ENCODE results near the gene DOCK3.
"Not testable (repeated sequence)": the region's sequence is repeated elsewhere in the genome, so short reads cannot be mapped to it uniquely, and the experiment has no call there.

Gene DOCK3

GRCh38 chr3:50790894-50791293, 116.2 kb downstream of the DOCK3 start:
- not testable (repeated sequence) for DNase-seq (ENCODE audit: low read depth in 4 of 4, low spot score in 1 of 4)

DNA sequence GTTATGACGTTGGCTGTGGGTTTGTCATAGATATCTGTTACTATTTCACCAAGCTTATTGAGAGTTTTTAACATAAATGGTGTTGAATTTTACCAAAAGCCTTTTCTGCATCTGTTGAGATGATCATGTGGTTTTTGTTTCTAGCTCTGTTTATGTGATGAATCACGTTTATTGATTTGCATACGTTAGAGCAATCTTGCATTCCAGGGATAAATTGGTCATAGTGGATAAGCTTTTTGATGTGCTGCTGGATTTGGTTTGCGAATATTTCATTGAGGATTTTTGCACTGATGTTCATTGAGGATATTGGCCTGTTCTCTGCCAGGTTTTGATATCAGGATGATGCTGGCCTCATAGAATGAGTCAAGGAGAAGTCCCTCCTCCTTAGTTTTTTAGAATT, 117.8 kb downstream of the DOCK3 start:
- DNase-seq (ENCODE audit: low read depth in 4 of 4, low spot score in 1 of 4): no peak

DNA sequence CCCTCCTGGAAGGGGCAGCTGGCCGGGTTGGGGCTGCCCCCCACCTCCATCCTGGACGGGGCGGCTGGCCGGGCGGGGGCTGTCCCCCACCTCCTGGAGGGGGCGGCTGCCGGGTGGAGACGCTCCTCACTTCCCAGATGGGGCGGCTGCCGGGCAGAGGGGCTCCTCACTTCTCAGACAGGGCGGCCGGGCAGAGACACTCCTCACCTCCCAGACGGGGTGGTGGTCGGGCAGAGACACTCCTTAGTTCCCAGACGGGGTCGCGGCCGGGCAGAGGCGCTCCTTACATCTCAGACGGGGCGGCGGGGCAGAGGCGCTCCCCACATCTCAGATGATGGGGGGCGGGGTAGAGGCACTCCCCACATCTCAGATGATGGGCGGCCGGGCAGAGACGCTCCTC, 129.1 kb downstream of the DOCK3 start:
- not testable (repeated sequence) for DNase-seq (ENCODE audit: low read depth in 4 of 4, low spot score in 1 of 4)

DNA sequence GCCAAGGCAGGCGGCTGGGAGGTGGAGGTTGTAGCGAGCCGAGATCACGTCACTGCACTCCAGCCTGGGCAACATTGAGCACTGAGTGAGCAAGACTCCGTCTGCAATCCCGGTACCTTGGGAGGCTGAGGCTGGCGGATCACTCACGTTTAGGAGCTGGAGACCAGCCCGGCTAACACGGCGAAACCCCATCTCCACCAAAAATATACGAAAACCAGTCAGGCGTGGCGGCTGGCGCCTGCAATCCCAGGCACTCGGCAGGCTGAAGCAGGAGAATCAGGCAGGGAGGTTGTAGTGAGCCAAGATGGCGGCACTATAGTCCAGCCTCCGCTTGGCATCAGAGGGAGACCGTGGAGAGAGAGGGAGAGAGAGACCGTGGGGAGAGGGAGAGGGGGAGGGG, 129.6 kb downstream of the DOCK3 start:
- DNase-seq (ENCODE audit: low read depth in 4 of 4, low spot score in 1 of 4): not testable (repeated sequence)

DNA sequence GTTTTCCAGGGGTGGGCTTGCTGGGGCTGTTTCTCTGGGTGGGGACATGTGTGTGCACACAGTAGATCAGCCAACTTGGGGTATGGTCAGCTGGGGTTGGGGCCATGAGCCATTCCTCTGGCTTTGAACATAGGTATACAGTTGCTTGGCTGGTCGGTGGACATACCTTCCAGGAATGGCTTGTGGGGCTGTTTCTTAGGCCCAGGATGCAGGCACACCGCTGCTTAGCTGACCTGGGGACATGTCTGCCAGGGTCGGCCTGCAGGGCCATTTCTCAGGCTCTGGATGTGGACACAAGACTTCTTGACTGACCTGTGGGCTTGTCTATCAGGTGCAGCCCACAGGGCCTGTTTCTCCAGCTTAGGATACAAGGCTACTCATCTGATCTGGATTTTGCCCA, 130.6 kb downstream of the DOCK3 start:
- no peak for DNase-seq (ENCODE audit: low read depth in 4 of 4, low spot score in 1 of 4)

GRCh38 chr3:50806031-50806430, 131.3 kb downstream of the DOCK3 start:
- no peak for DNase-seq (ENCODE audit: low read depth in 4 of 4, low spot score in 1 of 4)

DNA sequence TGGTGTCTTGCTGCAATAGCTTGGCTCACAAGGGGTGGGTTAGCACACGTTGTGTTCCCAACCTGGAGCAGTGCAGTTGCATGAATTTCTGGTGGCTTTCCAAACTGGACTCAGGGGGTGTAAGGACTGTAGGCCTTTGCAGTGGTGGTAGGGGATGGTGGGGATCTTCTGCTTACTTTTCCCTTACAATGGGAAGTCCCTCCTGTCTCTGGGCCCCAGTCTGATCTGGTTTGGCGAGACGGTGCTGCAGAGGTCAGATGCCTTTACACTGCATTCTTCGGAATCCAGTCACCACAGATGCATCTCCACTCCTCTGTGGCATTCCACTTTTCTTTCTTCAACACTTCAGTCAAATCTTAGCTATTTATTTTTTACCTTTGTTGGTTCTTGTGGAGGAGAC, 132.1 kb downstream of the DOCK3 start:
- DNase-seq (ENCODE audit: low read depth in 4 of 4, low spot score in 1 of 4): no peak

DNA sequence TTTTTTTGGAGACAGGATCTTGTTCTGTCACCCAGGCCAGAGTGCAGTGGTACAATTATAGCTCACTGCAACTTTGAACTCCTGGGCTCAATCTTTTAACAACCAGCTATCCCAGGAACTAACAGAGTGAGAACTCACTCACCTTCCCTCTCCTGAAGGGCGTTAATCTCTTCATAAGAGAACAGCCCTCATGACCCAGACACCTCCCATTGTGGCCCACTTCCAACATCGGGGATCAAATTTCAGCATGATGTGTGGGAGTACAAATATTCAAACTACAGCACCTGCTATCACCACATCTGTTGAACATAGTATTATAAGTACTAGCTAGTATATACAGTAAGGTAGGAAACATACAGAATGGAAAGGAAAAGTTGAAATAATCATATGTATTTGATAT, 132.5 kb downstream of the DOCK3 start:
- no peak for DNase-seq (ENCODE audit: low read depth in 4 of 4, low spot score in 1 of 4)

DNA sequence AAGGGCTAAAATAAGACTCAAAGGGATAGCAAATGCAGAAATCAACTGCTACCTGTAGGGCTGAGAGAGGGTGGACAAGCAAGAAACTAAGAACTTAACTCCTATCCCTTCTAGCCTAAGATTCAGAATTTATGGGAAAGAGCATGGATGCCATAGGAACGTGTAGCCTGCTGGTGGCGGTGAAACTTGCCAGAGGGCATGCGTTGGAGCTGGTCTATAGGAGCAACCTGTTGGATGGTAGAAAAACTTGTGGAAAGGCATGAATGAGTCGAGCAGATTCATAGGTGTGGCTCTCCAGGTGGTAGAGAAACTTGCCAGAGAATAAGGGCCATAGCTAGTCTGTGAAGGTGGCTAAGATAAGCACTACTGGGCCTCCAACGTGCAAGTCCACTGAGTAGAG, 137.2 kb downstream of the DOCK3 start:
- DNase-seq (ENCODE audit: low read depth in 4 of 4, low spot score in 1 of 4): no peak

DNA sequence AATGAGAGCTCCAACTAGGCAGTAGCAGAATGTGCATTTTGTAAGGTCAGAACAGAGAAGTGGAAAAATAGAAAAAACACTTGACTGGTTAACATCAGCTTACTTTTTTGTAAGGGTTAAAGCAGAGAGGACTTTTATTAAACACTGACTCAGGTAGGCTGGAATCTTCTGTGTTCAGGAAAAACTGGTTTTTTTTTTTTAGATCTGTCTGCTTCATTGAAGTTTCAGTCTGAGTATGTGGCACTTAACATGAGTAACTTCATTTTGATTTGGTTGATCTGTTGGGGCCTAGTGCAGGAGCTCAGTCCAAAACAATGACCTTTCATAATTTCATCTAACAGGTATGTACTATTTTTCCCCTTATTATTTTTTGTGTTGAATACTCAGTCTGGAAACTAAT, 141.1 kb downstream of the DOCK3 start:
- DNase-seq (ENCODE audit: low read depth in 4 of 4, low spot score in 1 of 4): no peak

GRCh38 chr3:50816894-50817293, 142.2 kb downstream of the DOCK3 start:
- no peak for DNase-seq (ENCODE audit: low read depth in 4 of 4, low spot score in 1 of 4)

DNA sequence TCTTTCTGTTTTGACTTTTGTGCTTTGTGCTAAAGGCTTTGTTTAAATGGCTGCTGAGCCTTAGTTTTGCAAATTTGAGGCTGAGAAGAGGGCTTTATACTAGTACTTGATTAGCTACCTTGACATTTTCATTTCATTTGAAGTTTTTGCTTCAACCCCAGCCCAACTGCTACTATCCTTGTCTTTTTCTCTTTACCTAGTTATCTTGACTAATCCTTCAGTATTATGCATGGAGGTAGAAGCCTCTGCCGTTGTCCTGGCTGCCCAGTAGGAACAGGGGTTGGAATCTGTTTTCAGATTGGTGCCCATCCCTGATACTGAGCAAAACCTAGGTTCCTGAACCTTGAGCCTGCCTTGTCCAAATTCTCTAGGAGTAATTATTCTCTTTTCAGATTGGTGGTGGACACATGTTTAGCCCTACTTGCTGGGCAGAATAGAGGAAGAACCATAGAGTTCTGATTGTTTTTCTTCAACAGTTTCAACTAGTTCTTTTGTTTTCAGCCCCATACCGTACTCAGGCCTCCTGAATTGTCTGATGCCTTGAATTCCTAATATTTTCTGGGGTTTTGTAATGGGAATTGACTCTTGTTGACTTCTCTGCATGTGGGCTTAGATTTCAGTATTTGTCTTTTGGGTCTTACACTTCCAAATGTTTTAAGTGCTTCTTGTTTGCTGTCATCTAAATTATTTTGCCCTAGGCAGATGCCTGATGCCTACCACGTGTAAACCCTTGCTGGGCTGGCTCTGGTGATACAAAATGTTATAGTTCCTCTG, 143.2 kb downstream of the DOCK3 start:
- no peak for DNase-seq (ENCODE audit: low read depth in 4 of 4, low spot score in 1 of 4)

DNA sequence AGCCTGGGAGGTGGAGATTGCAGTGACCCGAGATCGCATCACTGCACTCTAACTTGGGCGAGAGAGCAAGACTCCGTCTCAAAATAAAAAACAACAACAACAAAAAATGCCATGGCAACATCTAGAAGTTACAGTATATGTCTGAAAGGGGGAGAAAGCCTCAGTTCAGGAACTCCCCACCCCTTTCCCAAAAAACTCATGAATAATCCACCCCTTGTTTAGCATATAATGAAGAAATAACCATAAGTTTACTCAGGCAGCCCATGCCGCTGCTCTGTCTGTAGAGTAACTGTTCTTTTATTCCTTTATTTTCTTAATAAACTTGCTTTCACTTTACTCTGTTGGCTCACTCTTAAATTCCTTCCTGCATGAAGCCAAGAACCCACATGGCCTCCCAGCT, 145.2 kb downstream of the DOCK3 start:
- no peak for DNase-seq (ENCODE audit: low read depth in 4 of 4, low spot score in 1 of 4)

- DNase-seq (ENCODE audit: low read depth in 4 of 4, low spot score in 1 of 4): no peak
These were observed 151.1 kb downstream of the DOCK3 start for GRCh38 chr3:50825841-50826240.

GRCh38 chr3:50830451-50830850, 155.7 kb downstream of the DOCK3 start:
- no peak for DNase-seq (ENCODE audit: low read depth in 4 of 4, low spot score in 1 of 4)

GRCh38 chr3:50831009-50831408, 156.3 kb downstream of the DOCK3 start:
- DNase-seq (ENCODE audit: low read depth in 4 of 4, low spot score in 1 of 4): not testable (repeated sequence)

- DNase-seq (ENCODE audit: low read depth in 4 of 4, low spot score in 1 of 4): no peak
These were observed 166.3 kb downstream of the DOCK3 start for GRCh38 chr3:50840983-50841489.

GRCh38 chr3:50848308-50848707, 173.6 kb downstream of the DOCK3 start:
- no peak for DNase-seq (ENCODE audit: low read depth in 4 of 4, low spot score in 1 of 4)

- DNase-seq (ENCODE audit: low read depth in 4 of 4, low spot score in 1 of 4): no peak
These were observed 176.1 kb downstream of the DOCK3 start for GRCh38 chr3:50850639-50851511.

DNA sequence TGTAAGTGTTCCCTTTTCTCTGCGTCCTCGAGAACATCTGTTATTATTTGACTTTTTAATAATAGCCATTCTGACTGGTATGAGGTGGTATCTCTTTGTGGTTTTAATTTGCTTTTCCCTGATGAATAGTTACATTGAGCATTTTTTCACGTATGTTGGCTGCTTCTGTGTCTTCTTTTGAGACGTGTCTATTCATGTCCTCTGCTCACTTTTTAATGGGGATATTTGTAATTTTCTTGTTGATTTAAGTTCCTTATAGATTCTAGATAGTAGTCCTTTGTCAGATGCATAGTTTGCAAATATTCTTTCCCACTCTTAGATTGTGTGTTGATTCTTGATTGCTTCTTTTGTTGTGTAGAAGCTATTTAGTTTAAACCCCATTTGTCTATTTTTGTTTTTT, 179.2 kb downstream of the DOCK3 start:
- no peak for DNase-seq (ENCODE audit: low read depth in 4 of 4, low spot score in 1 of 4)

DNA sequence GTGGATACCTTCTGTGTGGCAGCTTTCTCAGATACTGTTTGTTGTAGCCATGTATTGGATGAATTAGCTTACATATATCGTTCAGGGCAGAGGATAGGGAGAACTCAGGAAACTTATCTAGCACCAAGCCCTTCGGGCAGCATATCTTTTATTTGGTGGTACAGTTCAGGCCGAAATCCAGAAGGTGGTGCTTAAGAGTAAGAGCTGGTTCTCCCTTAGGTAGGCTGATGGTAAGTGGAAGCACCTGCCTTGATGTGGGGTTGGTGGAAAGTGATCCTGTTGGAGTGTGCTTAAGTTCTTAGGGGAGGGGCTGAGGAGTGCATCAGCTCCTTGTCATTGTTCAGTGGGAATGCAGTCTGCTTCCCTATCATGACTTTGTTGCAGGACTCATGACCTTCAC, 187.5 kb downstream of the DOCK3 start:
- no peak for DNase-seq (ENCODE audit: low read depth in 4 of 4, low spot score in 1 of 4)
